ENCODE results near the gene ATP5PF.
A peak's percentile ranks its signal among the peaks of the same experiment; 100 is the strongest.
"Not testable (repeated sequence)": the region's sequence is repeated elsewhere in the genome, so short reads cannot be mapped to it uniquely, and the experiment has no call there.

The ATP5PF gene

DNA sequence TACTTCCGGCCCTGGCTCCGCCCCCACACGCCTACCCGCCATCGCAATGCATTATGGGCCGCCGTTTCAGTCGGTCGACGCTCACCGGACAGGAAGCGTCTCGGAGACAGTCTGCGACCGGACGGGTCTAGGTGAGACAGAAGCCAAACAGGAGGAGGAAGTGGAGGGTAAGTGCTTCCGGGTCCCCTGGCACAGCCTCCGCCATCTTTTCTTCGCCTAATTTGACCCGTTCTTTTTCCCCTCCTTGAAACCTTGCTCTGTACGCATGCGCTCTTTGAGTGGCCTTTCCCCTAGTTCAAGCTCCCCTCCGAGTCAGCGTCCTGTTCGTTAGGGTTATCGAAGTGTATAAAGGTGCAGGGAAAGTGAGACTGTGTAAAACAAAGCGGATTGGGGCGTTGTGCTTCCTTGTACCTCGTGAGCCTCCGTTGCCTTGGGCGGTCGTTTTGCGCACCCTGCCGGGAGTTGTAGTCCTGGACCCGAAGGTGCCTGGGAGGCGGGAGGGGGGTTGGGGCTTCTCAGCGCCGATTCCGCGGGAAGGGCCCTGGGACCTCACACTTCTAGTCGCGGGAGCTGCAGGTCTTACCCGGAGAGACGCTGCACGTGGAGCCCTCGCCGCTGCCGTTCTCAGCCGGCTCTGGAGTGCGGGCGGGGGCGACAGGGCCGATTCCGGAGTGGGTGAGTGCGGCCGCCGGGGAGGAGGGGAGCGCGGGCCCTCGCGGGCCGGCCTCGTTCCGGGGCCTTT, at the start of gene ATP5PF, which contains the start of gene GABPA:
TSS of gene ATP5PF (minus strand) at position 1 of the 742 bp plus-strand sequence. CDS start 5,110 bp downstream, outside the sequence.
TSS of gene GABPA (plus strand) at position 69 of the 742 bp plus-strand sequence. CDS start 6,627 bp downstream, outside the sequence.
- DNase-seq, result peak; percentile 98

DNA sequence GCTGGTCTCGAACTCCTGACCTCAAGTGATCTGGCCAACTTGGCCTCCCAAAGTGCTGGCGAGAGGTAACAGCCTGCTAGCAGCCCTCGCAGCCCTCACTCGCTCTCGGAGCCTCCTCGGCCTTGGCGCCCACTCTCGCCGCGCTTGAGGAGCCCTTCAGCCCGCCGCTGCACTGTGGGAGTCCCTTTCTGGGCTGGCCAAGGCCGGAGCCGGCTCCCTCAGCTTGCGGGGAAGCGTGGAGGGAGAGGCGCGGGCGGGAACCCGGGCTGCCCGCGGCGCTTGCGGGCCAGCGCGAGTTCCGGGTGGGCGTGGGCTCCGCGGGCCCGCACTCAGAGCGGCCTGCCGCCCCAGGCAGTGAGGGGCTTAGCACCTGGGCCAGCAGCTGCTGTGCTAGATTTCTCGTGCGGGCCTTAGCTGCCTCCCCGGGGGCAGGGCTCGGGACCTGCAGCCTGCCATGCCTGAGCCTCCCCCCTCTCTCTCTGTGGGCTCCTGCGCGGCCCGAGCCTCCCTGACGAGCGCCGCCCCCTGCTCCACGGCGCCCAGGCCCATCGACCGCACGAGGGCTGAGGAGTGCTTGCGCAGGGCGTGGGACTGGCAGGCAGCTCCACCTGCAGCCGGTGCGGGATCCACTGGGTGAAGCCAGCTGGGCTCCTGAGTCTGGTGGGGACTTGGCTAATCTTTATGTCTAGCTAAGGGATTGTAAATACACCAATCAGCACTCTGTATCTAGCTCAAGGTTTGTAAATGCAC, 43.6 kb upstream of the ATP5PF start:
- DNase-seq, result not testable (repeated sequence)

DNA sequence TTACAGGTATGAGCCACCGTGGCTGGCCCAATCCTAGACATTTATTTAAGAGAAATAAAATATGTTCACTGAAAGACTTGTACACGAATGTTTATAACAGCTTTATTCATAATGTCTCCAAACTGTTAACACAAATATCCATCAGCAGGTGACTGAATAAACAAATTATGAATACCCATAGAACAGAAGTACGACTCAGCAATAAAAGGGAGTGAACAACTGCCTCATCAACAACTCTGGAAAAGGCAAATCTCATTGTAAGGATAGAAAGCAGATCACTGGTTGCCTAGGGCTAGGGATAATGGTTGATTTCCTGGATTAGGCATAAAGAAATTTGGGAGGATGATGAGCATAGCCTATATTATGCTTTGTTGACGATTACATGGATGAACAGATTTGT, 41.7 kb upstream of the ATP5PF start:
- DNase-seq, result no peak

GRCh38 chr21:25772686-25773085, 38.0 kb upstream of the ATP5PF start:
- DNase-seq, result no peak

DNA sequence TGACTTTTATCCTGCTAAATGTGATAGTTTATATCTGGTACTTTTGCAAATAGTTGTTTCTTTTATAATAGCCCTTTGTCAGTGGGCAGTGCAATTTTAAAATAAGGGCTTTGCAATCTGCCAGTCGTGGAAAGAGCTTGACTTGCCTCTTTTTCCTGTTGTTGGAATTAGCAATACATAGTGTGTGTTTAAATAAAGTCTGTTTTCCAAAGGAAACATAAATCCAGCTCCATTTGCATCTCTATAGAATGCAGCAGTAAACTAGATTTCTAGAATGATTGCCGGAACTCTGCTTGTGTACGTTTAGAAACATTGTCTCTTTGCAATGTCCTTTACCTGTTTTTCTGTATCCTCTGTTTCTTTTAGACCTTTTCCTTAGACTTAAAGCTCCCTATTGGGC, 33.2 kb upstream of the ATP5PF start:
- DNase-seq, result no peak

DNA sequence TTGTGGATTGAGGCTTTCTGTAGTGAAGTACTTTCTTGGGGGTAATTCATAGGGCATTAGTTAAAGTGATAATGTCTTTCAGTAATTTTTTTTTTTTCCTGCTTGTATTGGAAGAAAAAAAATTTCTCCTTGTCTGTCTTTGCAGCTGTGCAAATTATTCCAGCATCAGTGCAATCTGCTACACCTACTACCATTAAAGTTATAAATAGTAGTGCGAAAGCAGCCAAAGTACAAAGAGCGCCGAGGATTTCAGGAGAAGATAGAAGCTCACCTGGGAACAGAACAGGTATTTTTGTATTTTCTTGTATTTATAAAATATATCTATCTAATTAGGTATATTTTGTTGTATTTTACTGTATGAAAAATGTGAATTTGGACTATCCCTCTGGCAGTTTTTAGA, 29.4 kb upstream of the ATP5PF start:
- DNase-seq, result no peak

DNA sequence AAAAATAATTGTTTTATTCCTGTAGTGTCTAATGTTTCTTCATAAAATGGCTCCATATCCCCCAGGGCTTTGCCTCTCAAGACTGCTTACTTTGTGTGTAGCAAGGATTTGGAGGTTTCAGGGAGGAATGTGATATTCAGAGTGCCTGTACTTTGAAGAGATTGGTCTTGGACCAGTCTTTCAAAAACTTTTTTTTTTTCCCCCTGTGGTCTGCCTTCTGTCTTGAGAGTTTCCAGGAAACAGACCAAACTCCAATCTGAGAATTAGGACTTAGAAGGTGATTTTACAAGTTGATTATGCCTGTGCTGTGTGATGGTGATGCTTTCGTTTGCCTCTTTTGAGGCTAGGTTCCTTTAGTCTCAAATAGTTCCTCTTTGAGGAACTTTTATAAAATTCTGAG, 26.0 kb upstream of the ATP5PF start:
- DNase-seq, result no peak

DNA sequence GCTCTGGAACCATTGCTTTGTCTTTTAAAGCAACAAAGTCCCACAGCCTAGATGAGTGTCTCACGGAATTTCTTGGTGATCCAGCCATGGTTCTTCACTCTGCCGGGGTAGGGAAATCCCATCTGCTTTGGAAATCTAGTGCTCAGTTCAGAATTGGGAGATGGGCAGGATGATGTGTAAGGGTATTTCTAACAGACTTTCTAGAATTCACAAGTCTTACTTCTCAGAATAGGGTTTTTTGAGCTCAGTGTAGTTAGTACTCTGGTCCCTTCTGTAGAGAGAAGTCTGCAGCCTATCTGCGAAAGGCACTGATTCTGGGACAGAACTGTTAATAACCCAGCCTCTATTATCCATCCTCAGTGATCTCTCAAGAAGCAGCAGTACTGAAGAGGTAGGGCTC, 25.4 kb upstream of the ATP5PF start:
- no peak for DNase-seq

- DNase-seq, result no peak
These were observed 24.9 kb upstream of the ATP5PF start for GRCh38 chr21:25759573-25759972.

GRCh38 chr21:25757531-25757930, 22.8 kb upstream of the ATP5PF start:
- no peak for DNase-seq

GRCh38 chr21:25756190-25756932, 21.7 kb upstream of the ATP5PF start:
- DNase-seq, result no peak

DNA sequence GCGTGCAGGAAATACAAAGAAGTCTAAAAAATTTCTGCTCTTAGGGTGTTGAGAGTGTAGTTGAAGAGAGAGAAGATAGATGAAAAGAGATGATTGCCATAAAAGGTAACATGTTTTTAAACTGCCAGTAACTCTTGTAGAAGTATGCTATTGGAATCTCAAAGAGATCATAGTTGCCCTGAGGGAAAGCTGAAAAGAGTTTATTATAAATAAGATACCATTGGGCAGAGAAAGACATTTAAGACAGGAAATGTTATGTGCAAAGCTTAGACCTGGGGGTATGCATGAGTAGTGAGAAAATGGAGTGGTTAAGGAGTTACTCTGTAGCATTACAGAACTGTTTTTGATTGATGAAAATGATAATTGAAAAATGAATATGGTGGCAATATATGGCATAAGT, 17.7 kb upstream of the ATP5PF start:
- no peak for DNase-seq

DNA sequence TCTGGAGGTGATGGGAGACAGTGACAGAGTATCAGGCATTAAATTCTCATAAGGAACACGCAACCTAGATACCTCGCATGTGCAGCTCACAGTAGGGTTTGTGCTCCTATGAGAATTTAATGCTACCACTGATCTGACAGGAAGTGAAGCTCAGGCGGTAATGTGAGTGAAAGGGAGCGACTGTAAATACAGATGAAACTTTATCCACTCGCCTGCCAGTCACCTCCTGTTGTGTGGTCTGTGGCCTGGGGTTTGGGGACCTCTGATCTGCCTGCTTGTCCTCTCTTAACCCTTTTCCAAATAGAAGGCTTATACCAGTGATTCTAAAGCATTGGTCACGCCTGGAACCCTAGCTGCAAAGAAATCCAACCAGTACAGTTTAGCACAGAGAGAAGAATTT, 15.4 kb upstream of the ATP5PF start:
- DNase-seq, result no peak

GRCh38 chr21:25744854-25745253, 10.2 kb upstream of the ATP5PF start:
- no peak for DNase-seq

DNA sequence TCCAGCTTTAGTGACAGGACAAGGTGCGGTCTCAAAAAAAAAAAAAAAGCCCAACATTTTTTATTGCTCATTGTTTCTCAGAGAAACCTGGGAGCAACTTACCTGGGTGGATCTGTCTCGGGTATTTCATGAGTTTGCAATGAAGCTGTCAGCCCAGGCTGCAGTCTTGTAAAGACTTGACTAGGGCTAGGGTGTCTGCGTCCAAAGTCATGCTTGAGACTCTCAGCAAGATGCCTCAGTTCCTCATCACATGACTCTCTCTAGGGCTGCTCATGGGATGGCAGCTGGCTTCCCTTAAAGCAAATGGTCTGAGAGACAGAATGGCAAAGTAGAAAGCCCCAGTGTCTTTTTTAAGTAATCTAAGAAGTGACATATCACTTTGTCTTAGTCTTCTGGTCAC, 8.2 kb upstream of the ATP5PF start:
- no peak for DNase-seq

DNA sequence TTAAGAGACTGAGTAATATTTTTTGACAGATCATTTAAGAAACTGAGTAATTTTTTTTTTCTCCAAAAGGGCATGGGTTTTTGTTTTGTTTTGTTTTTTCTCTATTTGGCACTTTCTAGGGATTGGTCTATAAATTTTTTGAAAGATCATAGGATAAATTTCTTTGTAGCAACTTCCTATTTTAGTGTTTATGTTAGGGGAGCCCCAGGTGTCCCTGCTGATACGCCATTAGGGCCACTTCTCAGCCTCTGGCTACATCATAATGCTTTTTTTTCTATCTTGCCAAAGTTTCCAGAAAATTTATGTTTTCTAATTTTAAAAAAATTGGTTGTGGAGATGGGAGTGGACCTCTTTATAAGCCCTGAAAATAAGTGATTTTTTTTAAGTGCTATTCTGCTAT, 2.7 kb upstream of the ATP5PF start:
- DNase-seq, result no peak

- peak; percentile 78 for DNase-seq
These were observed 1.2 kb upstream of the ATP5PF start for GRCh38 chr21:25735646-25736597.

- no peak for DNase-seq
These were observed 125 bp downstream of the ATP5PF start for GRCh38 chr21:25734654-25734903.

- DNase-seq, result peak; percentile 17
These were observed 648 bp downstream of the ATP5PF start for GRCh38 chr21:25733859-25734653.

- no peak for DNase-seq
These were observed 2.5 kb downstream of the ATP5PF start for GRCh38 chr21:25732091-25732760.

DNA sequence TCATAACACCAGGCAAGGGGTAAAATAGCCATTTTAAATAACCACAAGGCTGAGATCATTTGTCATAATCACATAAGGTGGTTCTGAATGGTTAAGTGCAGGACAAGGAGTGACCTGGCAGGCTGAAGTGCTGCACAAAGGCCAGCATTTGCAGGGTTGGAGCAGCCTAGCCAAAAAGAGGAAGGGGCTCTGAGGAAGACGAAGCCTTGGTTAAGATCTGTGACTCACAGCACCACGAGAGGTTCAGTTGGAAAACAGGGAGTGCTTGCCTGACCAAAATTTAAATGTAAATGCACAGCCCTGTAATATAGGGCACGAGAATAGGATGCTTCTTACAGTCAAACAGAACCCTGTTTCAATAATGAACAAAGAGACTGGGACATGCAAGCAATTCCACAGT, 12.1 kb downstream of the ATP5PF start:
- DNase-seq, result no peak

All from CD4-positive, alpha-beta T cell treated with Interleukin-10 for 1 hour (primary cell).